DMS153 treated with DMSO at 0.1 percent for 48 hours (cell line): ENCODE data around the gene COQ8A.
A peak's percentile ranks its signal among the peaks of the same experiment; 100 is the strongest.
"Not testable (repeated sequence)": the region's sequence is repeated elsewhere in the genome, so short reads cannot be mapped to it uniquely, and the experiment has no call there.

Experiments used
- DNase-seq: peaks from one replicate; lab custom pipeline; 2025; ENCODE audit not compliant: unreplicated experiment; lab: John Stamatoyannopoulos, UW

COQ8A gene

GRCh38 chr1:226983247-226983991, 43.3 kb downstream of the COQ8A start:
- no peak for DNase-seq

GRCh38 chr1:226983992-226984364, 43.9 kb downstream of the COQ8A start:
- DNase-seq, result no peak

DNA sequence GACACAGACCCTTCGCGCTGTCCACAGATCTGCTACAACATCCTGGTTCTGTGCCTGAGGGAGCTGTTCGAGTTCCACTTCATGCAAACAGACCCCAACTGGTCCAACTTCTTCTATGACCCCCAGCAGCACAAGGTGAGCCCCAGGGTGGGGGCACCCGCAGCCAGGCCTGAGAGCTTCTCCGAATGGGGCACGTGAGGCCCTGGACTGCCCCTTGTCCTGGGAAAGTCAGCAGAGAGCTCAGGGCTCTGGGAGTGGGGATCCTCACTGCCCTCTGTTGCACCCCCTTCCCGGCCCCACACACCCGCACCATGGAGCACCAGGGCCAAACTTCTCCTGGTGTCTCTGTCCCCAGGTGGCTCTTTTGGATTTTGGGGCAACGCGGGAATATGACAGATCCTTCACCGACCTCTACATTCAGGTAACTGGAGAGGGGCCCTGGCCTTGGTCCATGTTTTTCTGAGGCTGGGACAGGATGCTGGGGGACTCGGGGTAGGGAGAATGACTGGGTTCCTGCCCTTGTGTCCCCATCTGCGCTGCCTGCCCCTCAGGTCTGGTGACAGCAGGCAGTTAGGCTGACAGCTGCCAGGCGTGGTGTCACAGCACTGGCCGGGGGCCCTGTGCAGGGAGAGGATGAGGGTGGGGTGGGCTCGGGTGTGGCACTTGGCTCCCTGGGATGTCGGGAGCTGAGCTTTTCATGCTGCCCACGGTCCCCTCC, 44.6 kb downstream of the COQ8A start:
- no peak for DNase-seq

DNA sequence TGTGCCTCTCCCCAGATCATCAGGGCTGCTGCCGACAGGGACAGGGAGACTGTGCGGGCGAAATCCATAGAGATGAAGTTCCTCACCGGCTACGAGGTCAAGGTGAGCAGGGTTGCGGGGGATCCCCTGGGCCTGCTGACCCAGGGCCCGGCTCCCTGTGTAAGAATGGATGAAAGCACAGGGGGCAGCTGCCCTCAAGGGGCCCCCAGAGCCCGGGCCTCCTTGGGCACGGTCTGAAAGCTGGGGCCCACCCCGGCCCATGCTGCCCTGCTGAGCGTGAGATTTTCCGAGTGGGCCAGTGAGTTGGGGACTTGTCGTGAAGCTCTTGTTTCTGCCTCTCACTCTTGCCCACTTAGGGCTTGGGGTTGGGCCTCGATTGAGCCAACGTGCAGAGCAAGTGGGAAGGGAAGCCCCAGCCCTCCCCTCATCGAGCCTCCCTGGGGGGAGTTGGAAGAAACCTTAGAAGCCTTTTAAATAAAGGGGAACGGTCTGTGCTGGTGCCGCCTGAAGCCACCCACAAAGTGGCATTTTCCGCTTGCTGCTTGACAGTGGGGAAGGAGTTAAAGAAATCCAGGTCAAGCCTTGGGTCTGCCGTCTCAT, 45.2 kb downstream of the COQ8A start:
- DNase-seq, result no peak

DNA sequence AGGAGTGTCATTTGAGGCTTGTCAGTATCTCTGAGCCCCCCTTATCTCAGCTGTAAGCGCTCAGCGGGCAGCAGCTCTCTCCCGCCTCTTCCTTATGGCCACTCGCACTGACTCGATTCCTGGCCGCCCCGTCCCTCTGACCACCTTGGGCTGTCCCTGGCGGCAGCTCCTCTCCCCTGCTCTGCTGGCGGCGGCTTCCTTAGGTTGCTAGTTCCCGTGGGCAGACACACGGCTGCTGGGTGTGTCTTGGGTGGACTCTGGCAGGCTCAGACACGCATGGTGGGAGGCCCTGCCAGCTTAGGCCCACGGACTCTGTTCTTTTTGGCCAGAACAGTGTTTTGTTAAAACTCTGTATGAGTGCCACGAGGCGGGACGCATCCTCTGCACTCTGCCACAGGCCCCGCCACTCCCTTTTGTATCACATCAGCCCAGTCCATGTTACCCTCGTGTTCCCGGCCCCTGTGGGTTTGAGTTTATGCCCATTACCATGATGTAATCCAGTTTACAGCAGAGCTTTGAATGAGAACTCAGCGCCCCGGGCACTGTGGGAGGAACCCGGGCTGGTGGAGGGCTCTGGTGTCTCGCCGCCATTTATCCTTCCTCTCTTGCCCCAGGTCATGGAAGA, 45.9 kb downstream of the COQ8A start:
- DNase-seq, result no peak

GRCh38 chr1:226986496-226987178, 46.5 kb downstream of the COQ8A start:
- DNase-seq, result no peak

GRCh38 chr1:226987179-226987536, 47.1 kb downstream of the COQ8A start:
- no peak for DNase-seq

GRCh38 chr1:226987623-226988333, 47.7 kb downstream of the COQ8A start:
- DNase-seq, result no peak

- peak; percentile 70 for DNase-seq
Observed at GRCh38 chr1:226988334-226988666, 48.2 kb downstream of the COQ8A start.

- DNase-seq, result no peak
Observed at GRCh38 chr1:226989085-226989920, 49.2 kb downstream of the COQ8A start.

GRCh38 chr1:226990133-226990716, 50.1 kb downstream of the COQ8A start:
- no peak for DNase-seq

DNA sequence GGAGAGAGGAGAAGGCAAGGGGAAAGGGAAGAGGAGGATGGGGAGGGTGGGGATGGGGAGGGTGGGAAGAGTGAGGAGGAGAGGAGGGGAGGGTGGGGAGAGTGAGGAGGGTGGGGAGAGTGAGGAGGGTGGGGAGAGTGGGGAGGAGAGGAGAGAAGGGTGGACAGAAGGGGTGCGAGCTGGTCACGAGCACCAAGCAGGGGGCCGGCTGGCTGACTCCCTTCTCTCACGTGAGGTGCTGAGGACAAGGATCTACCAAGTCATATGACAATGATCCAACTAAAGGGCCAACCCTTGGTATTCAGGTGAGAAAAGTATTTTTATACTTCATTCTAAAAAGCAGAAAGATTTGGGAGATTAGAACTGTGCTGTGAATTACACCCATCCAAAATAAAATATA, 51.8 kb downstream of the COQ8A start:
- no peak for DNase-seq

- no peak for DNase-seq
Observed at GRCh38 chr1:226993814-226994585, 53.9 kb downstream of the COQ8A start.

DNA sequence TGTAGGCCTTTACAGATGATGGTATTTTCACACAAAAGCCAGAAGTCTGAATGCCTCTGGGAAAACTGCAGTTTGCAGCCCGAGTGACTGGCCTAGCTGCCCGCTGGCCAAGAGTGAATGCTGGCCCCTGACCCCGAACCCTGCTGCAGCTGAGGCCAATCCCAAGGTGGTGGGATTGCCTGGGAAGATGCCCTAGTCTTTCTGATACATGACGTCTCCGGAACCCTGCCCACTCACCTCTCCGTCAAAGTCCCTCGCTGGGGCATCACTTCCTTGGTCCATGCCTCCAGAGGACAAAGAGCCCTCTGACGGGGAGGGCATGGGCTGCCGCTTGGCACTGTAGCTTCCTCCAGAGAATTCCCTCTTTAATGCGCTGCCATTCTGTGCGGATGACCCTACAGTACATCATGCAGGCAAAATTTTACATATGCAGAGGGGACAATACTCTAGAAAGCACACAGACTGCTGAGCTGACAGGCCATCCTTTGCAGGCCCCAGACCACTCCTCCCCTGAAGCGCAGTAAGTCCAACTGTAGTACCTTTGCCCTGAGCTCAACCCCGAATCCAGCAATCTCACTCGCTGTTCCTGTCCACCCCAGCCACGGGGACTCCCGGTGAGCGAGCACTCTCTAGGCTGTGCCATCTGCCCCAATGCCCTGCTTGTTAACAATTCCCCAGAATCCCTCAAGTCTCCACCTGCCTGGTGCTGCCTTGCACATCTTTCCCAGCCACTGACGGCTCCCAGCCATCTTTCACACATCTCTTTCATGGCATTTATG, 54.7 kb downstream of the COQ8A start:
- DNase-seq, result no peak

- no peak for DNase-seq
Observed at GRCh38 chr1:226995365-226996332, 55.6 kb downstream of the COQ8A start.

DNA sequence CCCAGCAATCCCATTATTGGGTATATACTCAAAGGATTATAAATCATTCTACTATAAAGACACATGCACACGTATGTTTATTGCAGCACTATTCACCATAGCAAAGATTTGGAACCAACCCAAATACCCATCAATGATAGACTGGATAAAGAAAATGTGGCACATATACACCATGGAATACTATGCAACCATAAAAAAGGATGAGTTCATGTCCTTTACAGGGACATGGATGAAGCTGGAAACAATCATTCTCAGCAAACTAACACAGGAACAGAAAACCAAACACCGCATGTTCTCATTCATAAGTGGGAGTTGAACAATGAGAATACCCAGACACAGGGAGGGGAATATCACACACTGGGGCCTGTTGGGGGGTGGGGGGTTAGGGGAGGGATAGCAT, 59.5 kb downstream of the COQ8A start:
- not testable (repeated sequence) for DNase-seq

GRCh38 chr1:227002531-227003049, 62.5 kb downstream of the COQ8A start:
- no peak for DNase-seq
